Gastroesophageal sphincter (tissue), 3 donors: Measurements from ENCODE around the gene SOX5.

Experiments
- CTCF ChIP-seq, 4 experiments: fragments of 200-600 bp in 2 of 4; fragments of 450-650 bp in 2 of 4; sonication (generic) in 1 of 4; IDR thresholded peaks; one replicate each; pipeline ENCODE4 v1.5.1; 2017 to 2019; ENCODE audit warnings: antibody characterized with exemption in 4 of 4, mild to moderate bottlenecking in 2 of 4, moderate library complexity in 2 of 4
- POLR2A ChIP-seq, 2 donors: fragments of 450-650 bp; IDR thresholded peaks; one replicate each; pipeline ENCODE4 v1.6.1; 2017; ENCODE audit warnings: antibody characterized with exemption in 2 of 2, mild to moderate bottlenecking in 2 of 2, moderate library complexity in 1 of 2
- POLR2AphosphoS5 ChIP-seq: sonication (generic); formaldehyde crosslinking; IDR thresholded peaks from one replicate; pipeline ENCODE4 v1.6.1; 2017; ENCODE audit warnings: antibody characterized with exemption

GRCh38 chr12:23750923-23751322 is 198.5 kb downstream of the SOX5 start:
- TF ChIP-seq POLR2AphosphoS5 (no peak), POLR2A (IDR thresholded peaks at IDR 0.05) (no peak), CTCF (IDR thresholded peaks at IDR 0.05) (no peak)
